HG02870 (cell line): ENCODE results near the gene FNDC3B.

Experiments used
- ATAC-seq: cut with Tn5 transposase; IDR thresholded peaks from one replicate; pipeline ENCODE4 v1.9.1; 2021; ENCODE audit warnings: mild to moderate bottlenecking, moderate library complexity; ENCODE audit not compliant: unreplicated experiment

FNDC3B gene

GRCh38 chr3:172161959-172162358 lies 122.6 kb downstream of the FNDC3B start:
- ATAC-seq = no peak

GRCh38 chr3:172163320-172163719 lies 123.9 kb downstream of the FNDC3B start:
- ATAC-seq = no peak

- ATAC-seq = no peak
Measured at GRCh38 chr3:172164620-172165362, 125.4 kb downstream of the FNDC3B start.

- ATAC-seq = no peak
Measured at GRCh38 chr3:172166261-172166660, 126.9 kb downstream of the FNDC3B start.

- ATAC-seq = no peak
Measured at GRCh38 chr3:172166890-172167289, 127.5 kb downstream of the FNDC3B start.

- ATAC-seq = no peak
Measured at GRCh38 chr3:172167892-172168648, 128.7 kb downstream of the FNDC3B start.

- ATAC-seq = no peak
Measured at GRCh38 chr3:172170073-172170709, 130.8 kb downstream of the FNDC3B start.

- no peak for ATAC-seq
Measured at GRCh38 chr3:172170841-172171240, 131.5 kb downstream of the FNDC3B start.

- ATAC-seq = peak; percentile 49
Measured at GRCh38 chr3:172171396-172172075, 132.2 kb downstream of the FNDC3B start.

GRCh38 chr3:172173316-172174254 lies 134.2 kb downstream of the FNDC3B start:
- ATAC-seq = no peak

GRCh38 chr3:172174513-172175253 lies 135.3 kb downstream of the FNDC3B start:
- no peak for ATAC-seq

GRCh38 chr3:172175254-172175599 lies 135.8 kb downstream of the FNDC3B start:
- no peak for ATAC-seq

- no peak for ATAC-seq
Measured at GRCh38 chr3:172176061-172176770, 136.8 kb downstream of the FNDC3B start.

- ATAC-seq = no peak
Measured at GRCh38 chr3:172177046-172177445, 137.7 kb downstream of the FNDC3B start.

- no peak for ATAC-seq
Measured at GRCh38 chr3:172177803-172178316, 138.5 kb downstream of the FNDC3B start.

- peak; percentile 68 for ATAC-seq
Measured at GRCh38 chr3:172179680-172180399, 140.5 kb downstream of the FNDC3B start.

GRCh38 chr3:172180473-172180872 lies 141.1 kb downstream of the FNDC3B start:
- ATAC-seq = no peak
